ENCODE measurements around the gene HTN3. TPM values are rescaled to one million over a fixed set of nuclear protein-coding genes. Genes with fewer than 3 reads are reported as not detected.
"Not testable (repeated sequence)": the region's sequence is repeated elsewhere in the genome, so short reads cannot be mapped to it uniquely, and the experiment has no call there.

The HTN3 gene
- total RNA-seq, 4 donors from 2014 or later = not detected

DNA sequence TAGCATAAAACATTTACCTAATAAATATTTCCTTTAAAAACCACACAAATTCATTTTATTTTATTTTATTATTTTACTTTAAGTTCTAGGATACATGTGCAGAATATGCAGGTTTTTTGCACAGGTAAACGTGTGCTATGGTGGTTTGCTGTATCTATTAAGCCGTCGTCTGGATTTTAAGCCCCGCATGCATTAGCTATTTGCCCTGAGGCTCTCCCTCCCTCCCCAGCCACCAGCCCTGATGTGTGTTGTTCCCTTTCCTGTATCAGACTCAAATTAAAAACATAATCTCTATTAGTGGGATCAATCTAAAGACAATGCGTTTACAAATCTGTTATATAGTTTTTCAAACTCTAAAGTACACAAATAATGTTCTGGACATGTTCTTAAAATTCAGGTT is 1.2 kb upstream of the HTN3 start:
- Histone ChIP-seq H3K9me3 (no peaks in the 10 kb centered on the region), H3K4me1 (no peaks in the 10 kb centered on the region), H3K4me3 (no peak overlapping the region), H3K27ac (no peak overlapping the region), H3K36me3 (no peaks in the 10 kb centered on the region), H3K27me3 (no peaks in the 10 kb centered on the region)
- TF ChIP-seq POLR2AphosphoS5 (IDR thresholded peaks at IDR 0.05) (no peak), POLR2A (IDR thresholded peaks at IDR 0.05) (no peak), EP300 (IDR thresholded peaks at IDR 0.05) (no peak)
- TF ChIP-seq, protein P1, sequence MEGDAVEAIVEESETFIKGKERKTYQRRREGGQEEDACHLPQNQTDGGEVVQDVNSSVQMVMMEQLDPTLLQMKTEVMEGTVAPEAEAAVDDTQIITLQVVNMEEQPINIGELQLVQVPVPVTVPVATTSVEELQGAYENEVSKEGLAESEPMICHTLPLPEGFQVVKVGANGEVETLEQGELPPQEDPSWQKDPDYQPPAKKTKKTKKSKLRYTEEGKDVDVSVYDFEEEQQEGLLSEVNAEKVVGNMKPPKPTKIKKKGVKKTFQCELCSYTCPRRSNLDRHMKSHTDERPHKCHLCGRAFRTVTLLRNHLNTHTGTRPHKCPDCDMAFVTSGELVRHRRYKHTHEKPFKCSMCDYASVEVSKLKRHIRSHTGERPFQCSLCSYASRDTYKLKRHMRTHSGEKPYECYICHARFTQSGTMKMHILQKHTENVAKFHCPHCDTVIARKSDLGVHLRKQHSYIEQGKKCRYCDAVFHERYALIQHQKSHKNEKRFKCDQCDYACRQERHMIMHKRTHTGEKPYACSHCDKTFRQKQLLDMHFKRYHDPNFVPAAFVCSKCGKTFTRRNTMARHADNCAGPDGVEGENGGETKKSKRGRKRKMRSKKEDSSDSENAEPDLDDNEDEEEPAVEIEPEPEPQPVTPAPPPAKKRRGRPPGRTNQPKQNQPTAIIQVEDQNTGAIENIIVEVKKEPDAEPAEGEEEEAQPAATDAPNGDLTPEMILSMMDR (IDR thresholded peaks at IDR 0.05) = no peak
- no peak for DNase-seq (ENCODE audit: low spot score in 2 of 2)
- WGBS = 64% methylated on average over 5 of the region's 5 CpGs

DNA sequence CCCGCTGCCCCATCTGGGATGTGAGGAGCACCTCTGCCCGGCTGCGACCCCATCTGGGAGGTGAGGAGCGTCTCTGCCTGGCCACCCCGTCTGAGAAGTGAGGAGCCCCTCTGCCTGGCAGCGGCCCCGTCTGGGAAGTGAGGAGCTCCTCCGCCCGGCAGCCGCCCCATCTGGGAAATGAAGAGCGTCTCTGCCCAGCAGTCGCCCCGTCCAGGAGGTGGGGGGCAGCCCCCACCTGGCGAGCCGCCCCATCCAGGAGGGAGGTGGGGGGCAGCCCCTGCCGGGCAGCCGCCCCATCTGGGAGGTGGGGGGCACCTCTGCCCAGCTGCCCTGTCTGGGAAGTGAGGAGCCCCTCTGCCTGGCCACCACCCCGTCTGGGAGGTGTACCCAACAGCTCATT is 9.3 kb downstream of the HTN3 start:
- DNase-seq (ENCODE audit: low spot score in 2 of 2); H3K27me3 ChIP-seq; H3K27ac ChIP-seq; H3K4me1 ChIP-seq; H3K9me3 ChIP-seq; H3K4me3 ChIP-seq; H3K36me3 ChIP-seq: not testable (repeated sequence)
- WGBS = 100% methylated on average over 1 of the region's 18 CpGs

DNA sequence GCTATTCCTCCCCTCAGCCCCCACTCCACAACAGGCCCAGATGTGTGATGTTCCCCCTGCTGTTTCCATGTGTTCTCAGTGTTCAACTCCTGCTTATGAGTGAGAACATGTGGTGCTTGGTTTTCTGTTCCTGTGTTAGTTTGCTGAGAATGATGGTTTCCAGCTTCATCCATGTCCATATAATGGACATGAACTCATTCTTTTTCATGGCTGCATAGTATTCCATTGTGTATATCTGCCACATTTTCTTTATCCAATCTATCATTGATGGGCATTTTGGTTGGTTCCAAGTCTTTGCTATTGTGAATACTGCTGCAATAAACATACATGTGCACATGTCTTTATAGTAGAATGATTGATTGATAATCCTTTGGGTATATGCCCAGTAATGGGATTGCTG is 11.7 kb downstream of the HTN3 start:
- H3K36me3 ChIP-seq; H3K9me3 ChIP-seq; H3K4me1 ChIP-seq; H3K4me3 ChIP-seq; H3K27me3 ChIP-seq; DNase-seq (ENCODE audit: low spot score in 2 of 2); H3K27ac ChIP-seq: not testable (repeated sequence)

DNA sequence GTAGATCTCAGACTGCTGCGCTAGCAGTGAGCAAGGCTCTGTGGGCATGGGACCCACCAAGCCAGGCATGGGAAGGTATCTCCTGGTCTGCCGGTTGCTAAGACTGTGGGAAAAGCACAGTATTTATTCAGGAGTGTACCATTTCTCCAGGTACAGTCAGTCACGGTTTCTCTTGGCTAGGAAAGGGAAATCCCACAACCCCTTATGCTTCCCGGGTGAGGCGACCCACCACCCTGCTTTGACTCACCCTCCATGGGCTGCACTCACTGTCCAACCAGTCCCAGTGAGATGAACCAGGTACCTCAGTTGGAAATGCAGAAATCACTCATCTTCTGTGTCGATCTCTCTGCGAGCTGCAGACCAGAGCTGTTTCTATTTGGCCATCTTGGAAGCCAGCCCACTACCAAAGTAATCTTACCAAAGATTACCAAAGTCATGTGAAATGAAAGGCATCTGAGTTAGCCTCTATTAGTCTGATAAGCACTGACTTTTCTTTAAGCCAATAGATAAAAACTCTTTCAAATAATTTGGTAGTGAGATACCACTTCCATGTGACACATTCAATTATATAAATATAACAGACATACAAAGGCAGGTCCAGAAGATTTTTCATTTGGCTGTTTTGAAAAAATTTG is 13.5 kb downstream of the HTN3 start:
- Histone ChIP-seq H3K4me1 (no peaks in the 10 kb centered on the region), H3K36me3 (no peaks in the 10 kb centered on the region), H3K4me3 (no peak overlapping the region), H3K27ac (no peak overlapping the region), H3K9me3 (no peaks in the 10 kb centered on the region), H3K27me3 (no peaks in the 10 kb centered on the region)
- TF ChIP-seq POLR2AphosphoS5 (IDR thresholded peaks at IDR 0.05) = no peak
- no peak for TF ChIP-seq EP300 (IDR thresholded peaks at IDR 0.05)
- TF ChIP-seq, protein P1 (IDR thresholded peaks at IDR 0.05) = no peak
- no peak for TF ChIP-seq POLR2A (IDR thresholded peaks at IDR 0.05)
- 94% methylated on average over 7 of the region's 7 CpGs for WGBS
- DNase-seq (ENCODE audit: low spot score in 2 of 2) = no peak

DNA sequence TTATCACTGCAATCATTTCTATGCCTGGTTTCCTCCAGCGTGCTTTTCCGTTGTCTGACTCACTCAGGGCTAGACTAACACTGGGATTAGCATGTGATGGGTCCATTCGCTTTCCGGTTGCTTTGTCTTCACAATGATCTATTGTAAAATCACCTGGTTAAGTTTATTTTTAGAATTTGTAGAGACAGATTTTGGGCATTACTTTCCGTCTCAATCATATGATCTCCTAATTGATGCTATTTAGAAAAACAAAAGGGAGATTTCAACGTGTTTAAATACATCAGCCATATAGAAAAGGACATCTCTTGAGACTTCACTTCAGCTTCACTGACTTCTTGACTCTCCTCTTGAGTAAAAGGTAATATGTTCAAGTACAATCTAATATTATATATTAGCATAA is 21.9 kb downstream of the HTN3 start, which contains the start of gene HTN1:
HTN1 (plus strand) TSS at position 301 of the 400 bp plus-strand sequence. CDS start 2,639 bp downstream, outside the sequence.
- not testable (repeated sequence) for H3K36me3 ChIP-seq; DNase-seq (ENCODE audit: low spot score in 2 of 2); H3K4me1 ChIP-seq; H3K27me3 ChIP-seq; H3K4me3 ChIP-seq; H3K9me3 ChIP-seq; H3K27ac ChIP-seq
- 81% methylated on average over 6 of the region's 6 CpGs for WGBS

DNA sequence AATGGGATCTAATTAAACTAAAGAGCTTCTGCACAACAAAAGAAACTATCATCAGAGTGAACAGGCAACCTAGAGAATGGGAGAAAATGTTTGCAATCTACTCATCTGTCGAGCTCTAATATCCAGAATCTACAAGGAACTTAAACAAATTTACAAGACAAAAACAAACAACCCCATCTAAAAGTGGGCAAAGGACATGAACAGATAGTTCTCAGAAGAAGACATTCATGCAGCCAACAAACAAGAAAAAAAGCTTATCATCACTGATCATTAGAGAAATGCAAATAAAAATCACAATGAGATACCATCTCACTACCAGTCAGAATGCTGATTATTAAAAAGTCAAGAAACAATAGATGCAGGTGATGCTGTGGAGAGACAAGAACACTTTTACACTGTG is 28.3 kb downstream of the HTN3 start:
- H3K27me3 ChIP-seq; DNase-seq (ENCODE audit: low spot score in 2 of 2); H3K4me1 ChIP-seq; H3K9me3 ChIP-seq; H3K4me3 ChIP-seq; H3K36me3 ChIP-seq; H3K27ac ChIP-seq: not testable (repeated sequence)
- 86% methylated on average over 1 of the region's 1 CpG for WGBS

DNA sequence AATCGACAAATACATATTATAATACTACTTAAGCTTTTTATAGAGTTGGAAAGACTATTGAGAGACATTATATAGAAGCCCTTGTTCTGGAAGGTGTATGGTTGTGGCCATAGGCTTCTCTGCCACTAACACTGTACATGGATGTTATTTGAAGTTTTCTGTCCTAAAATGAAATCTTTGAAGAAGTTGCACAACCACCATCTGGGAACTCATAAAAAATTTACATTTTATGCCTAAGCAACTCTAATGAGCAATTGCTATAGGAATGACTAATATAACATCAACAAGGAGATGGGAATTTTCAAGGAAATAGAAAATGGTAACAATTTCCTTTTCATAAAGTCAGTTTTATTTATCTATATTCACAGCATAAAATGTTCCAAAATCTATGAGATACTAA is 29.4 kb downstream of the HTN3 start:
- Histone ChIP-seq H3K9me3 (no peaks in the 10 kb centered on the region), H3K4me1 (no peaks in the 10 kb centered on the region), H3K36me3 (no peaks in the 10 kb centered on the region), H3K27ac (no peak overlapping the region), H3K4me3 (no peak overlapping the region), H3K27me3 (no peaks in the 10 kb centered on the region)
- no peak for DNase-seq (ENCODE audit: low spot score in 2 of 2)
- no peak for TF ChIP-seq POLR2AphosphoS5 (IDR thresholded peaks at IDR 0.05)
- no peak for TF ChIP-seq EP300 (IDR thresholded peaks at IDR 0.05)
- TF ChIP-seq, protein P1 (IDR thresholded peaks at IDR 0.05) = no peak
- no peak for TF ChIP-seq POLR2A (IDR thresholded peaks at IDR 0.05)
- 85% methylated on average over 1 of the region's 1 CpG for WGBS

All from suprapubic skin (tissue), 4 donors.